ENCODE results near the gene FAM151A.
A peak's percentile ranks its signal among the peaks of the same experiment; 100 is the strongest.

FAM151A gene

DNA sequence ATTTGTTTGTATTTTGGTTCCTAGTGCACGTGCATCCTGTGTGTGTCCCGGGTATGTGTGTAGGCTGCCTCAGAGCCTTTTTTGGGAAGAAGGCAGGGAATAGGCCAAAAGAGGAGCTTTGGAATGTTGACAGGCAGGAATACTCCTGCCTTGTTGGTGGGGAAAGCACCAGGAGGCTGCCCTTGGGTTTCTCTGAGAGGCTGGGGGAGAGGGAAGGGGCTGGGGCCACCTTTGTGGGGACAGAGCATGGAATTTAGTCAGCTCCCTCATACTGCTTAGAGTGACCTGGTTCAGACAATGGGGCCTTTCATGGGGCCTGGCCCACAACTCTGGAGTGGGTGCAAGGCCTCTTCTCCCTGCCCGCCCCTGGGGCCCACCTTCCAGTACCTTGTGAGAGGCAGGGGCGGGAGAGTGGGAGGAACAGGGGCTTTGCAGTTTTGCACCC, 44.0 kb downstream of the FAM151A start:
- ATAC-seq (no peak), DNase-seq (no peak)

DNA sequence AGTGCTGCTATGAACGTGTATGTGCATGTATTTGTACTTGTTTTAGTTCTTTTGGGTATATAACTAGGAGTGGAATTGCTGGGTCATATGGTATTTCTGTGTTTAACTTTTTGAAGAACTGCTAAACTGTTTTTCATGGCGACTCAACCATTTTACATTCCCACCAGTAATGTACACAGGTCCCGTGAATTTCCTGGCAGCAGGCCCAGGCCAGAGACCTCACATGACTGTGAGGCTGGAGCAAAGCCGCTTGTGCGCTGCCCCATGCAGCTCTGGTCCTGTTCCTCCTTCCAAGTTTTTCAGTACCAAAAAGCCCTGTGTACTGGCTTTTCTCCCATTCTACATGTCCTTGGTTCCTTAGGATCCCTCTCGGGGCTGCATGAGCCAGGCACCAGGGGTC, 45.7 kb downstream of the FAM151A start:
- ATAC-seq (no peak), DNase-seq (no peak)

DNA sequence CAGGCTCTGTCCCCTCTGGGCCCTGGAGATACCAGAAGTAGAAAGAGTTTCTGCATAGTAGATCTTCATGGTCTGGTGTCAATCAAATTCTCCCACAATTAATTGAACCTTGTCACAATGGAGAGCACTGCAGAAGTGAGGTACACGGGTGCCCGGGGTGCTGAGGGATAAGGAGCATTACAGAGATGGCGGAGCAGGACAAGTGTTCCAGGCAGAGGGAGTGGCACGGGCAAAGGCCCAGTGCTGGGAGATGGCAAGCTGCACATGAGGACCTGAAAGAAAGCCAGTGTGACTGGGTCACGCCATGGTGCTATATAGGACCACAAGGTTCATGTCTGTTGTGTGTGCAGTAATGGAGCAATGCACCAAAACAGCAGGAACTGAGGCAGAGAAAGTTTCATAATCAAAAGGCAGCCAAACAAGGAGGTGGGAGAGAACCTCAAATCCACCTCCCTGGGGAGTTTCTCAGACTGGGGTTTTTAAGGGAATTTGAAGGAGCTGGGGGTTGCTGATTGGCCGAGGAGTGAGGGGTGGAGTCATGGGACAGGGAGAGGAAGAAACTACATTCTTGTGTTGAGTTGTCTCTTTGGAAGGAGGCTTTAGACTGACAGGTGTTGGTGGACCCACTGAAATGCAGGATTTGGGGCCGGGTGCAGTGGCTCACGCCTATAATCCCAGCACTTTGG, 47.6 kb downstream of the FAM151A start:
- DNase-seq (no peak), ATAC-seq (no peak)

DNA sequence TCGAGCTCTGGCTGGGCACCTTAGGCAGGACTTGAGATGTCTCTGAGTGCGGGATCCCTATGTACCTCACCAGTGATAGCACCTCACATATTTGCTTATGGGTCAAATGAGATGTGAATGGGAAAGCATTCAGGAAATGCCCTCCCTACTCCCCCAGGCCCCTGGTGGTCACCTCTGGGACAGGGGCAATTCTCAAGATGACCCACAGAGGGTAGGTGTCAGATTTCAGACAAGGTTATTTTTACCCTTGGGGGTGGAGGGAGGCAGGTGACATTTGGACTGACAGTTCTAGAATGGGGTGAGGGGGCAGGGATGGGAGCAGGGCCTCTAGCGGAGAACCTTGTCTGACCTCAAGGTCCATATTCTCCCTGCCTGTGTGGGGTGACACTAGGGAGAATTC, 48.2 kb downstream of the FAM151A start:
- DNase-seq = no peak
- no peak for ATAC-seq

- ATAC-seq = no peak
- DNase-seq = no peak
Measured at GRCh38 chr1:54574158-54574778, 49.1 kb downstream of the FAM151A start.

GRCh38 chr1:54572542-54572850, 50.8 kb downstream of the FAM151A start:
- DNase-seq (no peak), ATAC-seq (no peak)

- ATAC-seq (no peak), DNase-seq (no peak)
Measured at GRCh38 chr1:54571803-54572541, 51.4 kb downstream of the FAM151A start.

DNA sequence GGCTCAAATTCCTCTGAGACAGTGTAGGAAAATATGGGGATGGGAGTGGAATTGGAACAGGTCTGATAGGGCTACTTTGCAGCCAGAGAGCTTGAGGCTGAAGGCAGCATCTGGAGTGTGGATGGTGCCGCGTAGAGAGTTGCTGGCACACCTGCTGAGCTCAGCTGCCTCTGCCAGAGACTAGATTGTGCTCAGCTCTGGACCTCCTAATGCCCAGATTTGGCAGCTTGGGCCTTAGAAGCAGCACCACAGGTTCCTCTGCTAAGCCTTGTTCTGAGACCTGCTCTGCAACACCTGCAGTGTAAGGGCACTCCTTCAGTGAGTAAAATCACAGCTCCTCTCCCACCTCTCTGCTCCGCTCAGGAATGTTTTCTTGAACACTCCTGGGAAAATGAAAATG, 52.0 kb downstream of the FAM151A start:
- no peak for ATAC-seq
- no peak for DNase-seq

DNA sequence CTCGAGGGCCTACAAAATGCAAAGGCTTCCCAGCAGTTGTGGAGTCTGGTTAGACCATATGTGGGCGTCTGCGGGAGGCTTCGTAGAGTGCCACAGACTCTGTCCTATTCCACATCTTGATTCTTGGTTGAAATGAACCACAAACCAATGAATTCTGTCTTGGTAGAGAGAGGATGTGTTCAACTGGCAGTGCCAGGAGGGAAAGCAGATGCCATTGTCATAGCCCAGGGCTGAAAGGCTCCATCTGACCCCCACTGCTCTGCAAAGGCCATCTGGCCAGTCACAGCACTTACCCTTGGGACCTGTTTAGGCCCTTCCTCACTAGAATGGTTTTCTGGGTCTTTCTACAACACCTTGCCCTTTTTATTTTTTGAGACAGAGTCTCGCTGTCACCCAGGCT, 53.2 kb downstream of the FAM151A start:
- ATAC-seq (no peak), DNase-seq (no peak)

DNA sequence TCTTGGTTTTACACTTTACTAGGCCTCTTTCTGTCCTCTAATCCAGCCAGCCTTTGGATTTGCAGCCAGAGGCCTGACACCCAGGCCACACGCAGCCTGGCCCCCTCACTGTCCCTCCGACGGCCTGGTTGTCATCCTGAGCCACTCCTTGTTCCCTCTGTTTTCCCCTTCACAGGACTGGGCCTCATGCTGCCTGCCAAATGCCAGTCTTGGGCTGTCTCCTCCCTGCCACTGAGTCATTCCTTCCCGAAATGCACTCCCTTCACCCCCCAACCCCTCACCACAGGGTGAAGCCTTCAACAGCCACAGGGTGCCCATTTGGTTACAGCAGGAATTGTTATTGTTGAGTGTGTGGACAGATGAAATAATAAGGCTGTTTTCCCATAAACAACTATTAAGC, 54.0 kb downstream of the FAM151A start:
- no peak for DNase-seq
- ATAC-seq = no peak

GRCh38 chr1:54567961-54568360, 55.4 kb downstream of the FAM151A start:
- no peak for DNase-seq

GRCh38 chr1:54566438-54567141, 56.7 kb downstream of the FAM151A start:
- DNase-seq (no peak), ATAC-seq (peak; percentile 53)

More at GRCh38 chr1:54567961-54568360, 55.4 kb downstream of the FAM151A start:
- no peak for ATAC-seq

- no peak for ATAC-seq
- no peak for DNase-seq
Measured at GRCh38 chr1:54565113-54565501, 58.2 kb downstream of the FAM151A start.

DNA sequence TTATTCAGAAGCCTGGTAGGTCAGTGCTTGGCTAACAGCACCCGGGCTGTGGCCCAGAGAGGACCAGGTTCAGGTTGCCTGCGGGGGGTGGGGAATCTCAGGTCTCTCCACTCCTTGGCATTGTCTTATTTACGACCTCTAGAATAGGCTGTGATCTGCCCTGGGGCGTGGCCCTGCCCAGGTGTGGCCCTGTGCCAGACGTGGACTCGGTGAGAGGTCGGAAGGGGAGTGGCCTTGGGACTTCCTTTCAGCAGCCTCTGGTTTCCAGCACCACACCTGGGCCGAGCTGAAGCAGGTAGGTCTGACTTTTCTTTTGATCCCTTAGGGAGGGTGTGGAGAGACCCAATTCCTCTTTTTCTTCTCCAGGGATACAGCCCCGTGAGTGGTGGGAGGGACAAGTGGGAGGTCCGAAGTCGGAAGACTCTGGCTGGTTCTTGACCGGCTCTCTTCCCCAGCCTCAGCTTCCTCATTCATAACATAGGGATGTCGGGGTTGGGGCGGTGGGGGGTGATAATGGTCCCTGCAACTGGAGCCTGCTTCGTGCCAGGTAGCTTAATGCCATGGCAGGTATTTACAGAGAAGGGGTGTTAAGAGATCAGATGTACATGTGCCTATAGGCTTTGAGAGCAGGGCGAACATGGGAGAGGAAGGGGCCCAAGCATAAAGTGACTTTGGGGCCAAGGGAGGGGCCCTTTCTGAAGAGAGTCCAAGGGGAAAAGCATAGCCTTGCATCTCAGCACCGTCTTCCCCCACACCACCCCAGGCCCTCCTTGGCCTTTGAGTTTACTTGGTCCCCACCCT, 58.8 kb downstream of the FAM151A start:
- ATAC-seq (no peak), DNase-seq (no peak)

GRCh38 chr1:54559771-54560231, 63.5 kb downstream of the FAM151A start:
- ATAC-seq (no peak), DNase-seq (no peak)

Data from stimulated activated naive CD8-positive, alpha-beta T cell treated with anti-CD3 and anti-CD28 coated beads, Interleukin-15, Interleukin-2, amounts not matched to agents 100 U/mL and 50 U/mL, for 24 hours (primary cell).